NCI-H2171 (cell line): ENCODE measurements around the gene TOM1L2.

ENCODE experiments used
- DNase-seq: peaks from one replicate; lab custom pipeline; 2025; lab: John Stamatoyannopoulos, UW

The TOM1L2 gene

DNA sequence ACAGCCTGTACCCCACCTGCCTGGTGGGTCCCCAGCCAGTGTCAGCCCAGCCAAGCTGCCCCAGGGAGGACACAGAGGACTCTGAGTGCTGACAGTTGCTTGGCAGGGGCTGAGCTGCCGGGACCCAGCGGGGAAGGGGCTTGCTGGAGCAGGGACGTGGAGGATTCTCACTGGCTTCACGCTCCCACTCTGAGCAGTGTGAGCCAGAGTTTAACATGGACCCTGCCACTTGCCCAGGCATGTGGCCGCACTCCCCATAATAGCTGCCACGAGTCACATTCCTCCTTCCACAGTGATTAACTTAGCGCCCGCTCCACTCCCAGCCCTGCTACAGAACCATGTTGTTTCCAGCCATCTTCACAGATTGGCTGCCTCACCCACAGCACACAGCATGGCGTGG lies 166.6 kb downstream of the TOM1L2 start:
- no peak for DNase-seq

DNA sequence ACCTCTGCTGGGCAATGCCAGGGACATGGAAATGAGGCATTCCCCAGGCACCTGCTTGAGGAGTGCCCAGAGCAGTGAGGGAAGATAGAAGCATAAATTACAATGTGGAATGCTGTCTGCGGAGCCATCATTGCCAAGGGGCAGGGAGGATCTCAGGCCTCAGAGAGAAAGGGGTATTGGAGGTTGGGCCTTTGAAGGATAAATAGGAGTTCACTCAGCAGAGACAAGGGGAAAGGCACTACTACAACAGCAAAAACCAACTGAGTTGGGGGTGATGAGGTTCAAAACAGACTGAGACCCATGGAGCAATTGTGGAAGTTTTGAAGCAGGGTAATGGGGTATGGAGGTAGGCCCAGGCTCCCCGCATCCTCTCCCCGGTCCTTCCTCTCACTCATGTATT lies 168.2 kb downstream of the TOM1L2 start:
- DNase-seq = no peak

DNA sequence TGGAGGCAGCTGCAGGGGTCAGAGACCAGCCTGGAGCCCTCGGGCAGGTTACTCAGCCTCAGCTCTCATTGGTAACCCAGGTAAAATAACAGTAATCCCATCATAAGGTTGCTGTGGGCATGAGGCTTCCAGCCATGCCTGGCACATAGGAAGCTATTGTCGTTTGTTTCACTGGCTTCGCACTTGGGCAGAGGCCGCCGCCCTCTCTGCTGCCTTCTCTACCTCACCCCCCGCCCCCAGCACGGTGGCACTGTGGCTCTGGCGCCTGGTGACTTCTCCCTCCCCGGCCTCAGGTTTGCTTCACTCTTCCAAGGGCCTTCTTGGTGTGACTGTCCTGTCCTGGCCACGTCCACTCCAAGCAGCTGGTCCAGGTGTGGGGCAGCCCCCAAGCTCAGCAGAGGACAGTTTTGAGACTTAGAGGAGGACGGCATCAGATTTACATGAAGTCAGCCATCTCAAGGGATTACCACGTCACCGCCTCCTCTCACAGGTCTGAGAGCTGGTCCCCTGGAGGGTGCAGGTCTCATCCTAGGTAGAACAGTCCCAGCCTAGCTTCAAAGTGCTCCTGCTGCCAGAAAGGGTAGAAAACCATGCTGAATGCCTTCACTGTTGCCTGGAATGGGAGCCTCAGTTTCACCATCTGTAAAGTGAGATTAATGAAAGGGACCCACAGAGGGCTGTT lies 170.3 kb downstream of the TOM1L2 start:
- no peak for DNase-seq

DNA sequence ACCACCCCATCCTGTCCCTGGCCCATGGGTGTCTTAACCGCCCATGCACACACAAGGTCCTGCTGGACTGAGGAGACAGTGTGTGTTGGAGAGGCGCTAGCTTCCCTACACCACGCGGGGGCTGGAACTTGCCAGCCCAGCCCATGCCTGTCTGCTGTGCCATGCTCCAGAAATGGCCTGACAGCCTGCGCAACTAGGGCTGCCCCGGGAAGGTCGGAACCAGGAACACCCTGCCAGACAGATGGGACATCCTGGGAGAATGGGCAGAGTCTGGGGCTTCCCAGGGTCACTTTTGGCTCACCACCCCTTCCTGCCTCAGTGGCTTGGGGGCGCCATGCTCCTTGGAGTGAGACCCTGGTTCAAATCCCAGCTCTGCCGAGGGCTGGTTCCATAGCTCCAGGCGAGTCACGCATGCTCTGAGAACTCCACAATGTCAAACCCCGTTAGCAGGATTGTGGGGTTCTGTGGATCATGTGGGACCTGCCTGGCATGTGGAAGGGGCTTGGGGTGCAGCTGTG lies 171.6 kb downstream of the TOM1L2 start:
- no peak for DNase-seq

DNA sequence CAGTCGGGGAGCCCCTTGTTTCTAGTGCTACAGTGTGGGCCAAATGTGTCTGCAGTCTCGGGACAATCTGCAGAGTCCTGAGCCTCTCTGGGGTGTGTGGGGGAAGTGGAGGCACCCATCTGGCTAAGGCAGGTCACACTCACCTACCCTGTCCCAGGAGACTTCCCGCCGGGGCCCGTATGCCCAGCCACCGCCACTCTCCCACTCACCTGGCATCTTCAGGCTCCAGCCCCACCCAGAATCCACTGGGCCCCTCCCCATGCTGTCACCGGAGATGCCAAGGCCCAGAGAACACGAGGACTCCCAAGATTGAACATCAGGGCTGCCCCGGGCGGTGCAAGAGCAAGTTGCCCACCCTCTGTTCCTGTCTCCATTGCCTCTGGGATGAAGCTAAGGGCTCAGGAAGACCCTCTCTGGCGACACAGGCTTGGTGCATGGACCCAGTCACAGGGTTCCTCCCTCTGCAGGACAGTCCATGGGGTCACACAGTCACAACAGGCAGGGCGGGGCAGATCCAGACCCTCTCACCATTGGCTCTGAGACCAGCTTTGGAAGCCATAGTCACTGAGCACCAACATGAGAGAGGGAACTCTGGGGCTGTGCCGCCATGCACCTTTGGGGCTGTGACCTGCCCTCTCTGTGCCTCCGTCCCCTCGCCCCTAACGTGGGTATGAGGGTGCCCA lies 173.5 kb downstream of the TOM1L2 start:
- DNase-seq = no peak

DNA sequence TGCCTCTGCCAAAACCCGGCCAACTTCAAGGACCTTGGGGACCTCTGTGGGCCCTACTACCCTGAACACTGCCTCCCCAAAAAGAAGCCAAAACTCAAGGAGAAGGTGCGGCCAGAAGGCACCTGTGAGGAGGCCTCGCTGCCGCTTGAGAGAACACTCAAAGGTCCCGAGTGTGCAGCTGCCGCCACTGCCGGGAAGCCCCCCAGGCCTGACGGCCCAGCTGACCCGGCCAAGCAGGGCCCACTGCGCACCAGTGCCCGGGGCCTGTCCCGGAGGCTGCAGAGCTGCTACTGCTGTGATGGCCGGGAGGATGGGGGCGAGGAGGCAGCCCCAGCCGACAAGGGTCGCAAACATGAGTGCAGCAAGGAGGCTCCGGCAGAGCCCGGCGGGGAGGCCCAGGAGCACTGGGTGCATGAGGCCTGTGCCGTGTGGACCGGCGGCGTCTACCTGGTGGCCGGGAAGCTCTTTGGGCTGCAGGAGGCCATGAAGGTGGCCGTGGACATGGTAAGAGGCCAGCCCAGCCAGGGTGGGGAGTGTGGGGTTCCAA lies 174.1 kb downstream of the TOM1L2 start:
- no peak for DNase-seq

DNA sequence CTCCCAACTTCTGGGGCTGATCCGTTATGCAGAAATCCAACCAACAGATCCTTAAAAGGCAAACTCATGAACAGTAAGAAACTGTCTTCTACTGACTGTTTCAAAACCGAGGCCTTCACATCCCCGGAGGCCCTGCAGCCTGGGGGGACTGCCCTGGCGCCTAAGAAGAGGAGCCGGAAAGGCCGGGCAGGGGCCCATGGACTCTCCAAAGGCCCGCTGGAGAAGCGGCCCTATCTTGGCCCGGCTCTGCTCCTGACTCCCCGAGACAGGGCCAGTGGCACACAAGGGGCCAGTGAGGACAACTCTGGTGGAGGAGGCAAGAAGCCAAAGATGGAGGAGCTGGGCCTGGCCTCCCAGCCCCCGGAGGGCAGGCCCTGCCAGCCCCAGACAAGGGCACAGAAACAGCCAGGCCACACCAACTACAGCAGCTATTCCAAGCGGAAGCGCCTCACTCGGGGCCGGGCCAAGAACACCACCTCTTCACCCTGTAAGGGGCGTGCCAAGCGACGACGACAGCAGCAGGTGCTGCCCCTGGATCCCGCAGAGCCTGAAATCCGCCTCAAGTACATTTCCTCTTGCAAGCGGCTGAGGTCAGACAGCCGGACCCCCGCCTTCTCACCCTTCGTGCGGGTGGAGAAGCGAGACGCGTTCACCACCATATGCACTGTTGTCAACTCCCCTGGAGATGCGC lies 174.9 kb downstream of the TOM1L2 start:
- no peak for DNase-seq

DNA sequence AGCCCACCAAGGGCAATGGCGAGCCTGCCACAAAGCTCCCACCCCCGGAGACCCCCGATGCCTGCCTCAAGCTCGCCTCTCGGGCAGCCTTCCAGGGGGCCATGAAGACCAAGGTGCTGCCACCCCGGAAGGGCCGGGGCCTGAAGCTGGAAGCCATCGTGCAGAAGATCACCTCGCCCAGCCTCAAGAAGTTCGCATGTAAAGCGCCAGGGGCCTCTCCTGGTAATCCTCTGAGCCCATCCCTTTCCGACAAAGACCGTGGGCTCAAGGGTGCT lies 175.5 kb downstream of the TOM1L2 start:
- DNase-seq = no peak

DNA sequence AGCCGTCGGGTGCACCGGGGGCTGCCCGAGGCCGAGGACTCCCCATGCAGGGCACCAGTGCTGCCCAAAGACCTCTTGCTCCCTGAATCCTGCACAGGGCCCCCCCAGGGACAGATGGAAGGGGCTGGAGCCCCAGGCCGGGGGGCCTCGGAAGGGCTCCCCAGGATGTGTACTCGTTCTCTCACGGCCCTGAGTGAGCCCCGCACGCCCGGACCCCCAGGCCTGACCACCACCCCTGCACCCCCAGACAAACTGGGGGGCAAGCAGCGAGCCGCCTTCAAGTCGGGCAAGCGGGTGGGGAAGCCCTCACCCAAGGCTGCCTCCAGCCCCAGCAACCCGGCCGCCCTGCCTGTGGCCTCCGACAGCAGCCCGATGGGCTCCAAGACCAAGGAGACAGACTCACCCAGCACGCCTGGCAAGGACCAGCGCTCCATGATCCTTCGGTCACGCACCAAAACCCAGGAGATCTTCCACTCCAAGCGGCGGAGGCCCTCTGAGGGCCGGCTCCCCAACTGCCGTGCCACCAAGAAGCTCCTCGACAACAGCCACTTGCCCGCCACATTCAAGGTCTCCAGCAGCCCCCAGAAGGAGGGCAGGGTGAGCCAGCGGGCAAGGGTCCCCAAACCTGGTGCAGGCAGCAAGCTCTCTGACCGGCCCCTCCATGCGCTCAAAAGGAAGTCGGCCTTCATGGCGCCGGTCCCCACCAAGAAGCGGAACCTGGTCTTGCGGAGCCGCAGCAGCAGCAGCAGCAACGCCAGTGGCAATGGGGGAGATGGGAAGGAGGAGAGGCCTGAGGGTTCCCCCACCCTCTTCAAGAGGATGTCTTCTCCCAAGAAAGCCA lies 176.0 kb downstream of the TOM1L2 start:
- no peak for DNase-seq

DNA sequence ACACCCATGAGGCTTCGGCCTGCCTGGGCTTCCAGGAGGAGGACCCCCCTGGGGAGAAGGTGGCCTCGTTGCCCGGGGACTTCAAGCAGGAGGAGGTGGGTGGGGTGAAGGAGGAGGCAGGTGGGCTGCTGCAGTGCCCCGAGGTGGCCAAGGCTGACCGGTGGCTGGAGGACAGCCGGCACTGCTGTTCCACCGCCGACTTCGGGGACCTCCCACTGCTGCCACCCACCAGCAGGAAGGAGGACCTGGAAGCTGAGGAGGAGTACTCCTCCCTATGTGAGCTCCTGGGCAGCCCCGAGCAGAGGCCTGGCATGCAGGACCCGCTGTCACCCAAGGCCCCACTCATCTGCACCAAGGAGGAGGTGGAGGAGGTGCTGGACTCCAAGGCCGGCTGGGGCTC lies 176.9 kb downstream of the TOM1L2 start:
- no peak for DNase-seq

DNA sequence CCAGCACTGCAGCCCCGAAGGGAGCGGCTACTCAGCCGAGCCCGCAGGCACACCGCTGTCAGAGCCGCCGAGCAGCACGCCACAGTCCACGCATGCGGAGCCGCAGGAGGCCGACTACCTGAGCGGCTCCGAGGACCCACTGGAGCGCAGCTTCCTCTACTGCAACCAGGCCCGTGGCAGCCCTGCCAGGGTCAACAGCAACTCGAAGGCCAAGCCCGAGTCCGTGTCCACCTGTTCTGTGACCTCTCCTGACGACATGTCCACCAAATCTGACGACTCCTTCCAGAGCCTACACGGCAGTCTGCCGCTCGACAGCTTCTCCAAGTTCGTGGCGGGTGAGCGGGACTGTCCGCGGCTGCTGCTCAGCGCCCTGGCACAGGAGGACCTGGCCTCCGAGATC lies 177.8 kb downstream of the TOM1L2 start:
- DNase-seq = no peak
